GM19463 (cell line): ENCODE results near the gene HDAC10.

Experiments
- ATAC-seq: cut with Tn5 transposase; IDR thresholded peaks from one replicate; pipeline ENCODE4 v1.9.1; 2021; ENCODE audit warnings: mild to moderate bottlenecking, moderate library complexity; ENCODE audit not compliant: unreplicated experiment

The HDAC10 gene

DNA sequence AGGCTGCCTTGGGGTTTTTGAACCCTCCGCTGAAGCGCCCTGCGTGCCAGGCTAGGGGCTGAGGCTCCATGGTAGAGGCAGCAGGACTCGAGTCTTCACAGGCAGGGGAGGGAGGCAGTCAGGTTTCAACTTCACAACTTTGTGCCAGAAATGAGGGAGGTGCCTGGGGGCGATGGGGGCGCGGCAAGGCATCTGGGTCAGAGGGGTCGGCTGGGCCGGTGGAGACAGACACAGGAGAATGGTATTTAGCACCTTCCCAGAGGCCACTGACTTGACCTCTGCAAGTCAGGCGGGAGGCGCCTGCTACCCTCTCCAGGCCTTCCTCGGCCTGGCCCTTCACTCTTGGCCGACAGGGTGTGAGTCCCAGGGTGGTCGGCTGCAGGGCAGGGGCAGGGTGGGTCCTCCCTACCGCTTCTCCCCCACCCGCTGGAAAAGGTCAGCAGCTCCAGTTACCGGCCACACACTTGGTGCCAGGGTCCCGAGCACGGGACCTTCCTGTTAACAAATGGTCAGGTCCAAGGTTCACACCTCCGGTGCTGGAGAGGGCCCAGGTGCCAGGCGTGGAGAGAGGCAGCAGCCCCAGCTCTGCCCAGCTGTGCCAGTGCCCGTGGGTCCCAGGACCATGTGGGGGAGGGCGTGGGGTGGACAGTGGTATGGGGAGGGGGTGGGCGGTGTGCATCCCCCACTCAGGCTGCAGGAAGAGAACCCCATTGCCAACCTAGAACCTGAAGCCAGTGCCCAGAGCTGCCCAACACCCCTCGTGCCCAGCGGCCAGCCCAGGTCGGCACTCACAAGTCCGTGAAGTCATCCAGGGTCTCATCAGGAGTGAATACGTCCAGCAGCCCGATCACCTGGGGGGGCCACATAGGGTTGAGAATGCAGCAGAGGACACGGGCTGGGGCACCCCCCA, 6.6 kb upstream of the HDAC10 start:
- no peak for ATAC-seq

DNA sequence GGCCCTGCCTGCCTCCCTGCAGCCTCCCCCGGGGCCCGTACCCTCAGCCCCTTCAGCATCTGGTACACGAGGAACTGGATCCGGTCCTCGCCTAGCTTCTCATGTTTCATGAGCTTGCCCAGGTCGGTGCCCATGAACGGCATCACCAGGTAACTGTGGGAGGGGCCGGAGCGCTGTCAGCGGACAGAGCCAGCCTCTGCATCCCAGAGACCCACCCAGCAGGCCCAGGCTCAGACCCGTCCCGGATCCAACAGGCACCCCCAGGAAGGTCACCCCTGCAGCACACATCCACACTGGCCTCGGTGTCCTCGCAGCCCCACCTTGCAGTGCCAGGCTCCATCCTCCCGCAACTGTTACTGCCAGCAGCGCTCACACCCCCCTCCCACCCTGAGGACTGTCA, 6.0 kb upstream of the HDAC10 start:
- no peak for ATAC-seq

- ATAC-seq: no peak
Measured at GRCh38 chr22:50256258-50256862, 5.3 kb upstream of the HDAC10 start.

GRCh38 chr22:50255607-50256006, 4.5 kb upstream of the HDAC10 start:
- ATAC-seq: no peak

- ATAC-seq: no peak
Measured at GRCh38 chr22:50255099-50255498, 4.0 kb upstream of the HDAC10 start.

DNA sequence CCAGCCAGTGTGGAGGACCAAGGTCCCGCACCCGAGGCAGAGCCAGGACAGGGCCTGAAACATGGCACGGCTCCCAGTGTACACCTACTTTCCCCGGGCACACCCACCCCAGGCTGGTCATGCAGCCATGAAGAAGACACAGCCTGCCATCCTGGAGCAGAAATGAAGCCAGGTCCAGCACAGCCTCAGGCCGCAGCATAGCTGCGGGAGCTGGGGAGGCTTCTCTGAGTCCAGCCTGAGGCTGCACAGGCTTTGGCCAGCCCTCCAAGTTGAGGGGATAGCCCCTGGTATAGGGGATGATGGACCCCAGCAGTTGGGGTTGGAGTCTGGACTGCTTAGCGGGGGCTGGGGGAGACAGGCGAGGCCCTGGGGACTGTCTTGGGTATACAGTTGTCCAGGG, 2.9 kb upstream of the HDAC10 start:
- no peak for ATAC-seq

GRCh38 chr22:50253046-50253915, 2.2 kb upstream of the HDAC10 start:
- ATAC-seq: no peak

DNA sequence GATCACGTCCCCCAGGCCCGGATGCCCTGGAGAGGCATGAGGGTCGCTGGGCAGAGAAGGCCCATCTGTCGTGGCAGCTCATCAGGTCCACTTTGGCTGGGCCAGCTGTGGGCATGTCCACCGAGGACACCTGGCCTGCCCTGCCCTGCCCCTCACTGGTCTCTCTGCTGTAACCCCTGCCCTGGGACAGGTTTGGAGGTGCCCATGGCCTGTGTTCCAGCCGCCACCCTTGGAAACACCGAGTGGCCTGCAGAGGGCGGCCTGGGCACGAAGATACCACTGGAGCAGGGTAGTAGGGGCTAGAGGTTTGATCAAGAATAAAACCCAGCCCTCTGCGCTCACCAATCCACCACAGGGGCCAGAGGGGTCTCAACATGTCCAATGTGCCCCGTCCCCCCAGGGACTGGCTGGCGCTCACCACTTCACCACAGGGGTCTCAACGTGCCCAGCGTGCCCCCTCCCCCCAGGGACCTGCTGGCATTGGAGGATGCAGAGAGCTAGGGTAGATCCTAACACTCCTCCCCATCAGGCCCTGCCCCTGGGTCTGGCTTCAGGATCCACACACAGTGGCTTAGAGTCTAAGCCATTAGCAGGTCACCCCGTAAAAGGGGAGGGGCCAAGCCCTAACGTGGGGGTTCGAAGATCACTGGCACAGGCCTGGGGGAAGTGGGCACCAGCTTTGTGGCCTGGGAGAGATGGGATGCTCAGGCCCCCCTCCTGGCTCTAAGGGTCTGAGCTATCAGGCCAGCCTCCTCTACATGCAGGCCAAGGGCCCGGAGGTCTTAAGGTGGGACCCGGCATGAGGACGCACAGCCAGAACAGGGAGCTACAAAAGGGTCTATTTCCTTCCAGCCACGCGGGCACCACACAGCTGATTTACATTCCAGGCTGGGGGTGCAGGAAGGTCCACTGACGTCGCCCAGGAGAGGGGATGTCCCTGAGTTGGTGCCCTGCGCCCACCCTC, 1.3 kb upstream of the HDAC10 start:
- no peak for ATAC-seq

GRCh38 chr22:50251477-50252081, 514 bp upstream of the HDAC10 start:
- ATAC-seq: no peak

DNA sequence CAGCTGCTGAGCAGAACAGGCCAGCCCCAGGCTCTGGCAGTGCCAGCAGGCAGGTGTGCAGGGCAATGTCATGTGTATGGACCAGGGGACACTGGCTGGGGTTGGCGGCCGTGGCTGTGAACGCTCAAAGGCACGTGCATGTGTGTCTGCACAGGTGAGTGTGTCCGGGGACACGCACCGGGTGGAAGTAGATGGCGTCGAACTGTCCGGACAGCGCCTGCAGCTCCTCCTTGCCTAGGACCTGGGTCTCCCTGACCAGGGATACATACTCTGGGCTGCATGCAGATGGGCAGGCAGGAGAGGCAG, 863 bp downstream of the HDAC10 start:
- no peak for ATAC-seq

- ATAC-seq: no peak
Measured at GRCh38 chr22:50249341-50250248, 1.5 kb downstream of the HDAC10 start.

DNA sequence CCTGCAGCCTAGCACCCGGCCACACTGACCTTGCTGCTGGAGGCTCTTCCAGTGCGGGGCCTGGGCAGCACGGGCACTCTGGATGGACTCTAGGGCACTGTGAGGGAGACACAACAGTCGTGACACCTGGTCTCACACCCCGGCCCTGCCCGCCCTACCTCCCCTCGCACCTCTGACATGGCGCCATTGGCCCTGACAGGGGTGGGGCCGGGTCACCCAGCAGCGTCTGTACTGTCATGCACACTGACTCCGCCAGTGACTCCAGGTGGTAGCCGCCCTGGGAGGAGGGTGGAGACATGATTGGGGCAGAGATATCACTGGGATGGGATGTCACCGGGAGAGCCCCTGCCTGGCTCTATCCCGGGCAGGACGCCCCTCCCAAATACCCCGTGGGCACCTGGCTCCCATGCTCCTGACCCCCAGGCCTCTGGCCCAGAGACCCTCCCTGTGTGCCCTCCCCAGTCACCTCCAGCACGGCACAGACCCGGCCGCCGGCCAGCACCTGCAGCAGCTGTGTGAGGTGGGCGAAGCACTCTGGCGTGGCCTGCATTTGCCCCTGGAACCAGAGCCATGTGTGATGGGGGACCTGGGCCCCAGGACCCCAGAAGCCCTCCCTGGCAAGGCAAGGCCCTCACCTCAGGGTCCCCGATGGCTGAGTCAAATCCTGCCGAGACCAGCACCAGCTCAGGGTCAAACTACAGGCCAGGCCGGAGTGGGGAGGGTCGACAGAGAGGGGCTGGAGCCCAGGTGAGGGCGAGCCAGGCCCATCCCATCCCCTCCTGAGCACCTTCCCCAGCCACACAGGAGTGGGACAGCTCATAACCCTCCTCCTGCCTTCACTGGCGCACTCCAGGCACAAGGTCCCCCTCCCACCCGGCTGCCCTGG, 2.6 kb downstream of the HDAC10 start:
- ATAC-seq: no peak

DNA sequence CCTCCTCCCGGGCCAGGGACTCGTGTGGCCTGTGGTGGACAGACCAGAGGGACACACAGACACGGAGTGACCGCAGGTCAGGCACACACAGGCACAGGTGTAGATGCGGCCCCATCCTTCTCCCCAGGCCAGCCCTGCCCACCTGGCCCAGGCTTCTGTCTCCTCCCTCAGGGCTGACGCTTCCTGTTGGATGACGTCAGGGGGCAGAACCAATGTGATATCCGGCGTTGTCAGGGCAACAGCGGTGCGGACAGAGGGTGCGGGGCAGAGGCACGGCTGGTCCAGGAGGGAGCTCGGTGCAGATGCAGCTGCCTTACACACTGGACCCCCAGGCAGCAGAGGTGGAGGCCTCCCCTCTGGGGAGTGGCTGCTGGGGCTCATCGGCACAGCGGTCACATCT, 3.3 kb downstream of the HDAC10 start:
- ATAC-seq: no peak

DNA sequence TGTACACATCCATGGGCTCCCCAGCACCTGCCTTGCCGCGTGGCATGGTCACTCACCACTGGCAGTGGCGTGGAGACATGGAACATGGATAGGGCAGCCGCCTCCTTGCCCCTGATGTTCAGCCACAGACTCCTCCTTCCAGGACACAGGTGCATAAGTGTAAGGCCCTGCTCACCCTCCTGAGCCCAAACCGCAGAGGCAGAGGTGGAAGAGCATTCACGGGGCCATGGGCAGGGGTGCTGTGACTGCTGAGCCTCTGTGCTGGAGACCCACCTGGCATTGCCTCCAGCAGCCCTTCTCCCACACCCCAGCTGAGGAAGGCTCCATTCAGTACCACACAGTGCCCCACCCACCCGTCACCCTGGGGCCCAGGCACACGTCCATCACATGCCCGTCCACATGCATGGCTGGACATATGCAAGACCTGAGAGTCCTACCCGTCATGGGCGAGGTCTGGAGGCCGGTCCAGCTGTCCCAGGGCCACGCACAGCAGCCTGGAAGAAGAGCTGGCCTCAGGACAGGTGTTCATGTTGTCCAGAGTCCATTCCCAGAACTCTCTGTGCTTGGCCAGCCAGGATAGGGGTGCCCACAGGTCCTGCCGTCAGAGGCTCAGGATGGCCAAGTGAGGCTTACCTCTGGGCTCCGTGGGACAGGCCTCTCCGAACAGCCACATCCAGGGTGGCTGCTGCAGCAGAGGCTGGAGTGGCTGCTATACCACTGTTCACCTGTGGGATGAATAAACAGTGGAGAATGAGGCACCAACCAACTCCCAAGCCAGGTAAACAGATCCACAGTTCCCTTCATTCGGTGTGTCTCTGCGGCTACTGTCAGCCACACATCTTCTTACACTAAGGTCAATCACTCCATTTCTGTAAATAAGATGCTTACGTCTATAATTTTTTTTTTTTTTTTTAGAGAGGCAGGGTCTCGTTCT, 4.6 kb downstream of the HDAC10 start:
- no peak for ATAC-seq

DNA sequence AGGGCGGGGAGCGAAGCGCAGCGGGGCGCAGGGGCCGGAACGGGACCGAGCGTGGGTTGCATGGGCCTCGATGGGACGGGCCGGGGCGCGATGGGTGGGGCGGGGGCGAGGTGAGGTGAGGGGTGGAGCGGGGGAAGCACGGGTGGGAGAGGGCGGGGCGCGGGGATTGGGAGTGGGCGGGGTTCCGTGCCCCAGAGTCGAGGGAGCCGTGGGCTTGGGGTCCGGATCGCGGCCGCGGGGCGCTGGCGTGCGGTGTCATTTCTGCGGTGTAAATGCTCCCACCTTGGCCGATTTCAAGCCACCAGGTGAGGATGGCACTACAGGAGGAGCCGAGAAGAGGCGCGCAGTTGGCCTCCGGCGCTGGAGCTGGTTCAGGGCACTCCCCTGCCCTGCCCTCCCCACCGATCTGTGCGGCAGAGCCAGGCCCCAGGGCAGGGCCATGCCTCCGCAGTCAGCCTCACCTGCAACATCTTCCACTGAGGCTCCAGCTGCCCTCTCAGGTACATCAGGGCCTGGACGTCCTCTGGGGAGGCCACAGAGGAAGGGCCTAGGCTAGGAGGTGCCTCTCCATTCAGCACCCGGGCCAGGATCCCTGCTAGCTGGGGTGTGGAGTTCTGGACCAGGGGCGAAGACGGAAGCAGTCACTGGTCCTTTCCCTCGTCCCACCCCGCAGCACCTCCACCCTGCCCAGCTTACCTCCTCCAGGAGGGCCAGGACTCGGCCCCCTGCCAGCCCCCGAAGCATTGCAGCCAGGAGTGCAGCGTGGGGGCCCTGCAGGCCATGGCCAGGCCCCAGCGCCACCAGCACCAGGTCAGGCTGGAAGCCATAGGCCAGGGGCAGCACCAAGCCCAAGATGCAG, 5.6 kb downstream of the HDAC10 start:
- ATAC-seq: no peak
